ENCODE data around the gene ANO4.

DNA sequence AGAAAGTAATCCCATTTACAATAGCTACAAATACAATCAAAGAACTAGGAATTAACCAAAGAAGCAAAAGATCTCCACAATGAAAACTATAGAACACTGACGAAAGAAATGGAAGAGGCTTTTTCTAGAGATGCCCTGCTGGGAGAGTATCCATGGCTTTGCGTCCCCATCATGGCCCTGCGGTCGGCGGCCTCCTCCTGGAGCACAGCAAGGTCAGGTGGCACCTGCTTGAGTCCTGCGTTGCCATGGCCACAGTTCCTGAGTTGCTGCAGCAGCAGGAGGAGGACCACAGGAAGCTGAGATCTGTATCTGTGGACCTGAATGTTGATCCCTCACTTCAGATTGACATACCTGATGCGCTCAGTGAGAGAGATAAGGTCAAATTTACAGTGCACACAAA is 271.9 kb downstream of the ANO4 start:
- no peak for TF ChIP-seq MAX (IDR thresholded peaks at IDR 0.05; ENCODE audit: low read depth, low read length)
- no peak for TF ChIP-seq CTCF (IDR thresholded peaks at IDR 0.05; ENCODE audit: low read depth, low read length)

Measured in NB4 (cell line).